ENCODE data around the gene RAB1A.
A peak's percentile ranks its signal among the peaks of the same experiment; 100 is the strongest.
"Not testable (repeated sequence)": the region's sequence is repeated elsewhere in the genome, so short reads cannot be mapped to it uniquely, and the experiment has no call there.

The RAB1A gene

GRCh38 chr2:65142515-65142914 is 12.6 kb upstream of the RAB1A start:
- in situ Hi-C loops (cut with MboI; ENCODE audit: low pct_unique_long_range_greater_than_20kb, low sequenced_read_pairs), result no loop called here
- DNase-seq, result no peak

GRCh38 chr2:65137197-65137775 is 7.4 kb upstream of the RAB1A start:
- no peak for DNase-seq
- in situ Hi-C loops (cut with MboI; ENCODE audit: low pct_unique_long_range_greater_than_20kb, low sequenced_read_pairs), result no loop called here

- in situ Hi-C loops (cut with MboI; ENCODE audit: low pct_unique_long_range_greater_than_20kb, low sequenced_read_pairs), result no loop called here
These were observed 6.3 kb upstream of the RAB1A start for GRCh38 chr2:65136253-65136652.

GRCh38 chr2:65134158-65134557 is 4.3 kb upstream of the RAB1A start:
- DNase-seq, result no peak
- in situ Hi-C loops (cut with MboI; ENCODE audit: low pct_unique_long_range_greater_than_20kb, low sequenced_read_pairs), result no loop called here

More at GRCh38 chr2:65136253-65136652, 6.3 kb upstream of the RAB1A start:
- DNase-seq, result no peak

- in situ Hi-C loops (cut with MboI; ENCODE audit: low pct_unique_long_range_greater_than_20kb, low sequenced_read_pairs), result no loop called here
- DNase-seq, result no peak
These were observed 3.7 kb upstream of the RAB1A start for GRCh38 chr2:65133626-65134025.

GRCh38 chr2:65132930-65133329 is 3.0 kb upstream of the RAB1A start:
- DNase-seq; in situ Hi-C loops (cut with MboI; ENCODE audit: low pct_unique_long_range_greater_than_20kb, low sequenced_read_pairs): not testable (repeated sequence)

- peak; percentile 59 for DNase-seq
- in situ Hi-C loops (cut with MboI; ENCODE audit: low pct_unique_long_range_greater_than_20kb, low sequenced_read_pairs), result no loop called here
These were observed 814 bp upstream of the RAB1A start for GRCh38 chr2:65130664-65131175.

GRCh38 chr2:65129286-65129825 is 550 bp downstream of the RAB1A start:
- peak; percentile 45 for DNase-seq
- in situ Hi-C loops (cut with MboI; ENCODE audit: low pct_unique_long_range_greater_than_20kb, low sequenced_read_pairs), result no loop called here

GRCh38 chr2:65128297-65129190 is 1.4 kb downstream of the RAB1A start:
- in situ Hi-C loops (cut with MboI; ENCODE audit: low pct_unique_long_range_greater_than_20kb, low sequenced_read_pairs), result no loop called here
- DNase-seq, result no peak

- DNase-seq; in situ Hi-C loops (cut with MboI; ENCODE audit: low pct_unique_long_range_greater_than_20kb, low sequenced_read_pairs): not testable (repeated sequence)
These were observed 4.4 kb downstream of the RAB1A start for GRCh38 chr2:65125457-65125856.

GRCh38 chr2:65122313-65122712 is 7.6 kb downstream of the RAB1A start:
- DNase-seq, result no peak
- in situ Hi-C loops (cut with MboI; ENCODE audit: low pct_unique_long_range_greater_than_20kb, low sequenced_read_pairs), result no loop called here

GRCh38 chr2:65120990-65121693 is 8.8 kb downstream of the RAB1A start:
- DNase-seq, result no peak
- in situ Hi-C loops (cut with MboI; ENCODE audit: low pct_unique_long_range_greater_than_20kb, low sequenced_read_pairs), result no loop called here

- no peak for DNase-seq
- in situ Hi-C loops (cut with MboI; ENCODE audit: low pct_unique_long_range_greater_than_20kb, low sequenced_read_pairs), result no loop called here
These were observed 13.3 kb downstream of the RAB1A start for GRCh38 chr2:65116645-65117044.

- in situ Hi-C loops (cut with MboI; ENCODE audit: low pct_unique_long_range_greater_than_20kb, low sequenced_read_pairs), result no loop called here
- no peak for DNase-seq
These were observed 15.0 kb downstream of the RAB1A start for GRCh38 chr2:65114921-65115320.

- no peak for DNase-seq
- in situ Hi-C loops (cut with MboI; ENCODE audit: low pct_unique_long_range_greater_than_20kb, low sequenced_read_pairs), result no loop called here
These were observed 16.1 kb downstream of the RAB1A start for GRCh38 chr2:65113816-65114215.

- in situ Hi-C loops (cut with MboI; ENCODE audit: low pct_unique_long_range_greater_than_20kb, low sequenced_read_pairs), result no loop called here
- DNase-seq, result no peak
These were observed 16.7 kb downstream of the RAB1A start for GRCh38 chr2:65113229-65113628.

GRCh38 chr2:65112633-65113032 is 17.3 kb downstream of the RAB1A start:
- DNase-seq, result no peak
- in situ Hi-C loops (cut with MboI; ENCODE audit: low pct_unique_long_range_greater_than_20kb, low sequenced_read_pairs), result no loop called here

GRCh38 chr2:65108780-65109179 is 21.1 kb downstream of the RAB1A start:
- no peak for DNase-seq
- in situ Hi-C loops (cut with MboI; ENCODE audit: low pct_unique_long_range_greater_than_20kb, low sequenced_read_pairs), result no loop called here

GRCh38 chr2:65107530-65107929 is 22.4 kb downstream of the RAB1A start:
- in situ Hi-C loops (cut with MboI; ENCODE audit: low pct_unique_long_range_greater_than_20kb, low sequenced_read_pairs), result no loop called here

More at GRCh38 chr2:65107530-65107929, 22.4 kb downstream of the RAB1A start:
- no peak for DNase-seq

All from KBM-7 (cell line).